ENCODE measurements around the gene KCNQ5. TPM values are rescaled to one million over a fixed set of nuclear protein-coding genes. Genes with fewer than 3 reads are reported as not detected.

The KCNQ5 gene
- total and polyA plus RNA-seq, 2 of the 8 experiments (the other 6 are each of a cell fraction or from before 2014, with no cell fraction given), result 0.83 to 1.2 TPM

- Histone ChIP-seq H4K5ac (ENCODE audit: insufficient read length, low read depth, low read length) (no peak overlapping the region), H4K20me1 (replicated peaks in 1 of 2; ENCODE audit: control insufficient read depth in 1 of 2, insufficient read depth in 2 of 2, low read length in 2 of 2) (no peaks in the 10 kb centered on the region), H3K4me3 (ENCODE audit: extremely low read depth in 1 of 4, insufficient read depth in 2 of 4, low read depth in 3 of 4, low read length in 4 of 4) (no peak overlapping the region), H3K23ac (ENCODE audit: insufficient read length) (no peak overlapping the region), H3K14ac (ENCODE audit: insufficient read length) (no peak overlapping the region), H2BK20ac (ENCODE audit: low read length) (no peak overlapping the region), H3K36me3 (ENCODE audit: control insufficient read depth in 2 of 4, insufficient read depth in 4 of 4, low read length in 3 of 4) (no peaks in the 10 kb centered on the region), H3K79me1 (ENCODE audit: low read depth, low read length) (no peaks in the 10 kb centered on the region), H4K91ac (replicated peaks; ENCODE audit: insufficient read length, low read length) (no peak overlapping the region), H3K27me3 (replicated peaks in 1 of 4; ENCODE audit: control insufficient read depth in 3 of 4, extremely low read depth in 1 of 4, insufficient read depth in 3 of 4, low read length in 3 of 4) (no peaks in the 10 kb centered on the region), H2BK15ac (ENCODE audit: low read length) (no peak overlapping the region), H2BK5ac (ENCODE audit: low read depth, low read length) (no peak overlapping the region), H3K56ac (replicated peaks; ENCODE audit: insufficient read length, low read depth, low read length) (no peak overlapping the region), H4K8ac (ENCODE audit: extremely low read depth, insufficient read depth, low read length) (no peak overlapping the region), H2BK120ac (replicated peaks; ENCODE audit: low read depth, low read length) (no peak overlapping the region), H3K4ac (replicated peaks; ENCODE audit: insufficient read length, low read depth, low read length) (no peak overlapping the region), H3K27ac (ENCODE audit: low read depth, low read length) (no peak overlapping the region), H3K79me2 (ENCODE audit: control insufficient read depth in 1 of 2, insufficient read depth in 2 of 2, low read length in 2 of 2) (no peaks in the 10 kb centered on the region), H2BK12ac (ENCODE audit: low read depth, low read length) (no peak overlapping the region), H3K18ac (ENCODE audit: extremely low read depth, low read length) (no peak overlapping the region), H2AK5ac (ENCODE audit: low read depth, low read length) (no peak overlapping the region), H3K9ac (replicated peaks in 1 of 4; ENCODE audit: extremely low read depth in 1 of 4, low read depth in 3 of 4, low read length in 3 of 4) (no peak overlapping the region), H3K4me1 (replicated peaks in 1 of 4; ENCODE audit: control insufficient read depth in 3 of 4, insufficient read depth in 4 of 4, low read length in 3 of 4) (peaks cover 5 to 8% (median 5%) of the 10 kb centered on the region in 4 experiments), H3K4me2 (ENCODE audit: insufficient read depth in 1 of 2, low read depth in 2 of 2, low read length in 2 of 2) (no peak overlapping the region), H2AFZ (ENCODE audit: low read length) (no peak overlapping the region), H3K9me3 (ENCODE audit: insufficient read depth in 2 of 2, low read depth in 1 of 2, low read length in 1 of 2) (no peaks in the 10 kb centered on the region), H3K23me2 (ENCODE audit: low read depth, low read length) (no peaks in the 10 kb centered on the region)
- DNase-seq (ENCODE audit: low read depth in 1 of 2, low spot score in 2 of 2) (no peak), FAIRE-seq (no peak)
- TF ChIP-seq, protein P1, sequence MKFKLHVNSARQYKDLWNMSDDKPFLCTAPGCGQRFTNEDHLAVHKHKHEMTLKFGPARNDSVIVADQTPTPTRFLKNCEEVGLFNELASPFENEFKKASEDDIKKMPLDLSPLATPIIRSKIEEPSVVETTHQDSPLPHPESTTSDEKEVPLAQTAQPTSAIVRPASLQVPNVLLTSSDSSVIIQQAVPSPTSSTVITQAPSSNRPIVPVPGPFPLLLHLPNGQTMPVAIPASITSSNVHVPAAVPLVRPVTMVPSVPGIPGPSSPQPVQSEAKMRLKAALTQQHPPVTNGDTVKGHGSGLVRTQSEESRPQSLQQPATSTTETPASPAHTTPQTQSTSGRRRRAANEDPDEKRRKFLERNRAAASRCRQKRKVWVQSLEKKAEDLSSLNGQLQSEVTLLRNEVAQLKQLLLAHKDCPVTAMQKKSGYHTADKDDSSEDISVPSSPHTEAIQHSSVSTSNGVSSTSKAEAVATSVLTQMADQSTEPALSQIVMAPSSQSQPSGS (IDR thresholded peaks at IDR 0.05; ENCODE audit: low read length), result no peak
- TF ChIP-seq CREB1 (IDR thresholded peaks at IDR 0.05) (no peak), KDM4A (IDR thresholded peaks at IDR 0.05; ENCODE audit: low read depth, low read length, severe bottlenecking) (no peak), SRF (IDR thresholded peaks at IDR 0.05; ENCODE audit: low read depth, low read length) (no peak)
- POLR2A ChIA-PET (ENCODE audit: partially characterized antibody), result no interaction called here
- WGBS, 2 experiments (ENCODE audit: extremely low coverage in 1 of 2, insufficient coverage in 1 of 2, insufficient read length in 1 of 2, insufficient replicate concordance in 2 of 2, low coverage in 1 of 2, low lambda C conversion rate in 2 of 2, missing lambda C conversion rate in 1 of 2), result 90% methylated on average over 4 of the region's 4 CpGs; no CpG with 5 or more reads in 1 of the 2 experiments
- CTCF ChIA-PET (ENCODE audit: partially characterized antibody), result interaction anchor here (1.1 to 1.8 kb wide), 2 partner anchors 21 to 325 kb away, joined by 3 to 4 read pairs; no protein-coding TSS in a partner anchor
Observed at GRCh38 chr6:72809746-72810379, 188.0 kb downstream of the KCNQ5 start.

Measured in H1 (cell line).